Measurements from ENCODE around the gene LASP1NB.
A peak's percentile ranks its signal among the peaks of the same experiment; 100 is the strongest.

LASP1NB gene

GRCh38 chr17:38958326-38958725, 32.9 kb downstream of the LASP1NB start:
- TF ChIP-seq POLR2A (IDR thresholded peaks at IDR 0.05) (no peak), CTCF (IDR thresholded peaks at IDR 0.05 in 8 of 11, conservative IDR thresholded peaks at IDR 0.05 in 3 of 11) (no peak), POLR2AphosphoS5 (IDR thresholded peaks at IDR 0.05) (no peak)
- H3K9me3 ChIP-seq = no peaks in the 10 kb centered on the region
- H3K4me3 ChIP-seq = no peak overlapping the region
- H3K27ac ChIP-seq = peak overlapping the region in 1 of 8 donors; percentile 13
- intact Hi-C loops (cut with DNase I; ENCODE audit: low total_unique reads) = no loop called here
- no peaks in the 10 kb centered on the region for H3K36me3 ChIP-seq
- no peaks in the 10 kb centered on the region for H3K27me3 ChIP-seq (replicated peaks in 1 of 7)
- peaks cover 0 to 23% (median 0%) of the 10 kb centered on the region in 6 donors for H3K4me1 ChIP-seq
- 0 to 2% (median 0%) methylated on average over 1 of the region's 1 CpG for WGBS, 5 donors
- DNase-seq = no peak

- no peak overlapping the region for H3K4me3 ChIP-seq
- peak overlapping the region in 1 of 8 donors; percentile 13 for H3K27ac ChIP-seq
- no peaks in the 10 kb centered on the region for H3K36me3 ChIP-seq
- no peaks in the 10 kb centered on the region for H3K27me3 ChIP-seq (replicated peaks in 1 of 7)
- intact Hi-C loops (cut with DNase I; ENCODE audit: low total_unique reads) = no loop called here
- no peaks in the 10 kb centered on the region for H3K9me3 ChIP-seq
- TF ChIP-seq POLR2A (IDR thresholded peaks at IDR 0.05) = no peak
- no peak for TF ChIP-seq CTCF (IDR thresholded peaks at IDR 0.05 in 8 of 11, conservative IDR thresholded peaks at IDR 0.05 in 3 of 11)
- TF ChIP-seq POLR2AphosphoS5 (IDR thresholded peaks at IDR 0.05) = no peak
- no peak for DNase-seq
- peaks cover 0 to 23% (median 0%) of the 10 kb centered on the region in 6 donors for H3K4me1 ChIP-seq
Measured at GRCh38 chr17:38958756-38959155, 33.3 kb downstream of the LASP1NB start.

- no peaks in the 10 kb centered on the region for H3K27me3 ChIP-seq (replicated peaks in 1 of 7)
- no peaks in the 10 kb centered on the region for H3K36me3 ChIP-seq
- no peak for TF ChIP-seq POLR2AphosphoS5 (IDR thresholded peaks at IDR 0.05)
- H3K4me1 ChIP-seq = peaks cover 0 to 23% (median 0%) of the 10 kb centered on the region in 6 donors
- no peaks in the 10 kb centered on the region for H3K9me3 ChIP-seq
- no peak overlapping the region for H3K27ac ChIP-seq
- 77 to 92% (median 81%) methylated on average over 3 of the region's 3 CpGs for WGBS, 5 donors
- no peak for DNase-seq
- intact Hi-C loops (cut with DNase I; ENCODE audit: low total_unique reads) = no loop called here
- H3K4me3 ChIP-seq = no peak overlapping the region
Measured at GRCh38 chr17:38959508-38959907, 34.1 kb downstream of the LASP1NB start.

GRCh38 chr17:38960402-38960801, 35.0 kb downstream of the LASP1NB start:
- Histone ChIP-seq H3K36me3 (no peaks in the 10 kb centered on the region), H3K9me3 (no peaks in the 10 kb centered on the region), H3K4me1 (peaks cover 0 to 23% (median 0%) of the 10 kb centered on the region in 6 donors), H3K27ac (no peak overlapping the region), H3K27me3 (replicated peaks in 1 of 7) (no peaks in the 10 kb centered on the region), H3K4me3 (no peak overlapping the region)
- intact Hi-C loops (cut with DNase I; ENCODE audit: low total_unique reads) = no loop called here
- no peak for DNase-seq
- WGBS, 5 donors = 54 to 71% (median 65%) methylated on average over 5 of the region's 5 CpGs
- TF ChIP-seq POLR2AphosphoS5 (IDR thresholded peaks at IDR 0.05) (no peak), POLR2A (IDR thresholded peaks at IDR 0.05) (no peak), CTCF (IDR thresholded peaks at IDR 0.05 in 8 of 11, conservative IDR thresholded peaks at IDR 0.05 in 3 of 11) (no peak)

- 60 to 67% (median 61%) methylated on average over 4 of the region's 4 CpGs for WGBS, 5 donors
- no peak for DNase-seq
- Histone ChIP-seq H3K27ac (no peak overlapping the region), H3K36me3 (no peaks in the 10 kb centered on the region), H3K4me3 (no peak overlapping the region), H3K27me3 (replicated peaks in 1 of 7) (no peaks in the 10 kb centered on the region), H3K4me1 (peaks cover 0 to 23% (median 0%) of the 10 kb centered on the region in 6 donors), H3K9me3 (no peaks in the 10 kb centered on the region)
- intact Hi-C loops (cut with DNase I; ENCODE audit: low total_unique reads) = no loop called here
- no peak for TF ChIP-seq POLR2AphosphoS5 (IDR thresholded peaks at IDR 0.05)
- no peak for TF ChIP-seq POLR2A (IDR thresholded peaks at IDR 0.05)
- TF ChIP-seq CTCF (IDR thresholded peaks at IDR 0.05 in 8 of 11, conservative IDR thresholded peaks at IDR 0.05 in 3 of 11) = no peak
Measured at GRCh38 chr17:38961413-38961812, 36.0 kb downstream of the LASP1NB start.
